AML-193 (cell line): ENCODE data around the gene RNF224.

Experiments used
- DNase-seq, 2 experiments: peaks; one replicate each; lab custom pipeline; 2025; lab: John Stamatoyannopoulos, UW

RNF224 gene

DNA sequence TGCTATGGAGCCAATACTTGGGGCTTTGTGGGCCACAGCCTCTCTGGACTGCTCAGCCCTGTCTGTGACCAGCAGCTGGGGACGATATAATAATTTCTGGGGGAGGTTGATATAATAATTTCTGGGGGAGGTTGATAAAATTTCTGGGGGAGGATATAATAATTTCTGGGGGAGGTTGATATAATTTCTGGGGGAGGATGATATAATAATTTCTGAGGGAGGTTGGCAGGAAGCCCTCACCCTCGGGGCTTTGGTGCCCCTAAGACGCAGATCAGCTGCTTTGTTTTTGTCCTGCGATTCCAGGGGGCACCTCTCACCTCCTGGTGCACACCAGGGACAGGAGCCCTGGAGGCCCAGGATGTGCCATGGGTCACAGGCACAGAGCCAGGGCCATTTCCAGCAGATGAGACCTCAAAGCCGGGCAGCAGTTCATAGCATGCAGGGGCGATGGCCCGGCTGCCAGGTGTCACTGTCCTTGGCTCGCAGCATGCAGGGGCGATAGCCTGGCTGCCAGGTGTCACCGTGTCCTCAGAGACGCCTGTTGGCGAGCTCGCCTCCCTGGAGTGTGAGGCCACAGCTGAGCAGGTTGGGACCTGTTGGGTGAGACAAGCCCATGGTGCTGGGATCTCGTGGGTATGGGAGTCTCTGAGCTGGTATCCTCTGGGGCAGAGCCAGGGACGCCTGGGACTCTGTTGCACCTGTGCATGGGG, 46.5 kb downstream of the RNF224 start:
- DNase-seq: no peak

DNA sequence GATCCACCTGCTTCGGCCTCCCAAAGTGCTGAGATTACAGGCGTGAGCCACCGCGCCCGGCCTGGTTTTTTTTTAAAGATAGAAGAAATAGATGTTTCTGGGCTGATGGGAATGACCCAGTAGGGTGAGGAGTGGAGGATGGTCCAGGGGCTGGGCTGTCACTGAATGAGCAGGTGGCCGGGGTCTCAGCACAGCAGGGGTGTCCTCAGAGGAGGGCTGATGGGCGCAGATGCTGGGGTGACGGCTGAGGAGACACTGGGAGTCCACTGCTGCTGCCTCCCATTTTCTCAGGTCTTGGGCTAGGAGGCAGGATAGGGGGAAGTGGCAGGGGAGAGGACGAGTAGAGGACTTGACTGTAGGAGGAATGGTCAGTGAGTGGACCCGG, 47.9 kb downstream of the RNF224 start:
- no peak for DNase-seq

DNA sequence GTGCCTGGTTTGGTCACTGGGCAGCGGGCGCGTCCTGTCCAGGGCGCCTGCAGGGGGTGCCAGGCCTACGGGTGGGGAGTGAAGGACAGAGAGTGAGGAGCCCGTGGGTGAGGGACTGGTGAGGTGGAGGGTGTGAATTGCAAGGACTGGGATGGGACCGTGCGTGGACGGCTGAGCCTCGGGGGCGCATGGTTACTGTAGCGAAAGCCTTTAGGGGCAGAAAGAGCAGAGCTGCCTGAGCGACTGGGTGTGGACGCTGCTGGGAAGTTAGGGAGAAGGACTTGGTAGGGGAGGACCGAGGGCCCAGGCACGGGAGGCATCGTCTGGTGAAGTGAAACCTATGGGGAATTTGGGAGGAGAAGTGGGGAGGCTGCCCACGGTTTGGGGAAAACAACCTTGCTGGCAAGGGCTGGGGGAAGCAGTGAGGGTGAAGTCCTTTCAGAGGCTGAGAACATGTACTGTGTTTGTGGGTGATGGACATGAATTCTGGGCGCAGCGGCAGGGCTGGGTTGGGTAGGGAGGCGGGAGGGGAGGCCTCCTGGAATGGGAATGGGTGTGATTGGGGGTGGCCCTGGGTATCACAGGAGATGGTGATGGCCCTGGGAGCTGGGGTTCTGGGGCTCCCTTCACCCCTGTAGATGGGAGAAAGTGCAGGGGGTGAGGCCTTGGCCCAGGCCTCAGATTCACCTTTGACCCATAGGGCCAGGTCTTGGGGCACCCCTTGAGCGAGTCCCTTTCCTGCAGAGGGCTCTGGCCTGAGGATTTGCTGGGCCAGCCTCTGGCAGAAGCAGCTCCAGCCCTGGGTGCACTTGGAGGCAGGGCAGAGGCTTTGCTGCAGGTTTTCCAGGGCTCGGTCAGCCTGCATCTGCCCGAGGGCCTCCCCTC, 48.5 kb downstream of the RNF224 start:
- no peak for DNase-seq

DNA sequence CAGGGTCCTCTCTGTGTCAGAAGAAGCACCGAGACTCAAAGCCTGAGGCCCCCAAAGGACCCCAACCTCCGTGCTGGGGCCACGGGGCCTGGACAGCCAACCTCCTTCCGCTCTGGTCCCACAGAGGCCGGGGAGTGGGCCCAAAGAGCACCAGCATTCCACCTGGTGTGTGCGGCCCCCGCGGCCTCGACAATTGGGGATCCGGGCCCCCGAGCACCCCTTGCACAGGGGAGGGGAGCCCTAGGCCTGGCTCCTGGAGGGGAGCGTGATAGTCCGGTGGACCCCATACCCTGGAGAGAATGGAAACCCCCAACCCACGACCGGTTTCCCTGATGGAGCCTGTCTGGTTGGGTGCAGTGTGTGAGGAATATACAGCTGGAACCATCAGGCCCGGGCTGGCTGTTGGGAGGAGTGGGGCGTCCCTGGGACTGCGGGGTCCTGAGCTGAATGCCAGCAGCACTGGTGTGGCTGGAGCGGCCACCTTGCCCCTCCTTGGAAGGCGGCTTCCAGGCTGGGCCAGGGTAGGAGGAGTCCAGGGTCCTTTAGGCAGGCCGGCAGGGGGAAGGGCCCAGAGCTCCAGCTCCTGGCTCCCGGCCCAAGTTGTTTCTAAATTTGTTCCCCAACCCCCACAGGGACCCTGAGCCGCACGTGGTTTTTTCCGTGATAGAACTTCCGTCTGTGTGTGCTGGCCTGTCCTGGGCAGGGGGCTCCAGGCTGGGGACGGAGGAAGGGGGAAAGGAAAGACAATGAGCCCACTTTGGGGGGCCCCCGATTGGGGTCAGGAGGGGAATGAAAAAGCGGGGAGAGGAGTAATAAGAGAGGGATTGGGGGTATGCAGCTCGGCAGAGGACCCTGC, 49.4 kb downstream of the RNF224 start:
- DNase-seq: peak; percentile 28 to 40

DNA sequence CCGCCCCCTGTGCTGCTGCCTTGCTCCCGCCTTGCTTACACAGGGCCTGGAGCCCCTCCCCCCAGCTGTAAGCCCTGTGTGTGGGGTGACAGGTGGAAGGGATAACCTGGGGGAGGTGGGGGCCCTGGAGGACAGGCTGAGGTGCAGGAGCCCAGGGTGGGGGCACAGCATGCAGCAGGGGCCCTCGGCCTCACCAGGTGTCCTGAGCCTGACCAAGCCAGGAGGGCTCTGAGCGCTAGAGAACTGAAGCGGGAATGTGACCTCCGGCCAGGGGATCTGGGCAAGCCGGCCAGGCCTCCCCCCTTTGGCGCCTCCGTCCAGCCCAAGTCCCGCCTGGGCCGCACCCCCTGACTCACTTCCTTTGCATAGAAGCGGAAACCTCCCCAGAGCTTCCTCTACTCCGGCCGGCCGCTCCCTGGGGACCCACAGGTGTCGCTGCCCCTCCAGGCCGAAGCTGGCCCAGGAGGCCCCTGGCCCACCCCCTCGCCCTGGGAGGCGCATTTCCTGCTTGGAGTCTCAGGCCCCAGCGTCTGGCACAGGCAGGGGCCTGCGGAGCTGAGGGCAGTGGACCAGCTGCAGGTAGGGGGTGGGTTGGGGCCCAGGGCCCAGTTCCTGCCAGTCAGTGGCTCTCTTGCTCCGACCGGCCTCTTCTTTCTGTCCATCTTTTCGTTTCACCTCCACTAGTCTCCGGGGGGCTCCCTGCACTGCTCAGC, 50.2 kb downstream of the RNF224 start, which contains the start of gene TOR4A:
Gene TOR4A, plus strand, starts transcription at position 398 of the 713 bp plus-strand sequence. CDS start 964 bp downstream, outside the sequence.
- peak; percentile 64 to 71 for DNase-seq

DNA sequence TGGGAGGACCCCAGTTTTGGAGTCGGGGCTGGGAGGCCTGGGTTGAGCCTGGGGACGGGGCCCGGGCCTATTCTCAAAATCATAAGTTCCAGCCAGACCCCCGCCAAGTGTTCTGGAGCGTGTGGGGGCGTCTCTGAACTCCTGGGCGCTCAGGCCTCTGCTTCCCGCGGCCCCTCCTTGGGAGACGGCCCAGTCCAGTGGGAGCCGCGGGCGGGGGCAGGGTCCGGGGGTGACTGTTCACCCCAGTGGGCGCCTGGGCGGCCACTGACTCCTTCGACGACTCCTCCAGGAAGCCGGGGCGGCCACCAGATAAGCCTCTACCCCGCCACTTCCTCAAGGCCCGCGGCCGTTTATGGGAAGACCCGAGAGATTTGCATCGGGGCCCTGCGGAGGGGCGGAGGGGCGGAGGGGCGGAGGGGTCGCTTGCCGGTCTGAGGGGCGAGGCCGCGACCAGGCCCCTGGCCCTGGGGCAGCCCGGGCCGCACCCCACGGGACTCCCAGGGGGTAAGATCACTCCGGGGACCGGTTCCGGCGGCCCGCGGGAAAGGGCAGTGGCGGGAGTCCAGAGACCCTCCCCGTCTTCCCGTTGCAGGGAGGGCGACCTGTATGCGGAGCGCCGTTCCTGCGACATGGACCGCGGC, 50.9 kb downstream of the RNF224 start:
- no peak for DNase-seq
